GM12878 (cell line): Measurements from ENCODE around the gene PAQR9. TPM values are rescaled to one million over a fixed set of nuclear protein-coding genes. Genes with fewer than 3 reads are reported as not detected.

Experiments used
- ATAC-seq: fragments of 200-7000 bp; cut with Tn5 transposase; 3 replicates; pipeline ENCODE4 v1.9.1; 2020; ENCODE audit warnings: mild to moderate bottlenecking, moderate library complexity
- BruUV-seq: library from RNA; stranded (reverse); fragments of 400-500 nt; replicated peaks from 2 replicates; lab custom pipeline; 2021; lab: Mats Ljungman, UMichigan
- CTCF ChIA-PET: fragments of 300-600 bp; sonication (Branson Sonifier 250); formaldehyde crosslinking; extraction: SDS; loops from one replicate; lab custom pipeline; 2021; ENCODE audit warnings: inconsistent platforms; lab: Yijun Ruan, JAX
- POLR2A ChIA-PET: fragments of 350-600 bp; formaldehyde crosslinking; extraction: SDS; loops from one replicate; lab custom pipeline; 2021; ENCODE audit warnings: inconsistent platforms; lab: Charles Lee
- RAD21 ChIA-PET: fragments of 300-600 bp; sonication (Branson Sonifier 250); formaldehyde crosslinking; loops from one replicate; lab custom pipeline; 2023; ENCODE audit warnings: antibody characterized with exemption; ENCODE audit not compliant: unreplicated experiment; lab: Charles Lee
- SMC1A ChIA-PET: fragments of 300-600 bp; sonication (Branson Sonifier 250); formaldehyde crosslinking; loops from one replicate; lab custom pipeline; 2023; ENCODE audit not compliant: unreplicated experiment, uncharacterized antibody; lab: Charles Lee
- DNase-seq: peaks from one replicate; pipeline ENCODE4 v3.0.0-alpha.2; 2011; ENCODE audit warnings: low read depth, low spot score
- FAIRE-seq: peaks from 3 replicates; lab custom pipeline; 2011; peaks lifted over from hg19 to GRCh38; lab: Jason Lieb, UNC
- H2AFZ ChIP-seq: 2 replicates; pipeline ENCODE4 v1.6.0; 2011; ENCODE audit warnings: low read depth, low read length, control low read depth; ENCODE audit not compliant: control insufficient read depth
- H3K27ac ChIP-seq: 2 replicates; pipeline ENCODE4 v1.5.1; 2011; ENCODE audit warnings: control low read depth; ENCODE audit not compliant: control insufficient read depth, insufficient read depth
- H3K27me3 ChIP-seq, 2 experiments: replicated peaks in 1 of 2; 2 replicates each; pipeline versions ENCODE4 v1.6.0 to v1.6.1; 2011; ENCODE audit warnings: low read length in 1 of 2; ENCODE audit not compliant: control insufficient read depth in 2 of 2, insufficient read depth in 2 of 2
- H3K36me3 ChIP-seq, 2 experiments: 2 replicates each; pipeline ENCODE4 v1.5.1; 2011; ENCODE audit warnings: low read length in 1 of 2; ENCODE audit not compliant: control insufficient read depth in 2 of 2, insufficient read depth in 2 of 2
- H3K4me1 ChIP-seq: 2 replicates; pipeline ENCODE4 v1.6.1; 2011; ENCODE audit warnings: mild to moderate bottlenecking, low read length, moderate library complexity, mixed read lengths; ENCODE audit not compliant: control insufficient read depth, insufficient read depth
- H3K4me2 ChIP-seq: 2 replicates; pipeline ENCODE4 v1.6.0; 2011; ENCODE audit warnings: control low read depth; ENCODE audit not compliant: control insufficient read depth, insufficient read depth
- H3K4me3 ChIP-seq: fragments of 200-600 bp; sonication (generic); 2 replicates; pipeline ENCODE4 v1.5.1; 2016
- H3K79me2 ChIP-seq: 2 replicates; pipeline ENCODE4 v1.6.0; 2011; ENCODE audit warnings: low read length; ENCODE audit not compliant: control insufficient read depth, insufficient read depth
- H3K9ac ChIP-seq: 2 replicates; pipeline ENCODE4 v1.8.0; 2011; ENCODE audit warnings: low read length, control low read depth, mixed read lengths; ENCODE audit not compliant: control insufficient read depth, insufficient read depth
- H3K9me3 ChIP-seq: replicated peaks from 3 replicates; pipeline ENCODE4 v1.5.1; 2011; ENCODE audit warnings: mild to moderate bottlenecking, low read length; ENCODE audit not compliant: control insufficient read depth, insufficient read depth
- H4K20me1 ChIP-seq: 2 replicates; pipeline ENCODE4 v1.6.0; 2011; ENCODE audit not compliant: control insufficient read depth, insufficient read depth
- BACH1 ChIP-seq: fragments of 450-650 bp; IDR thresholded peaks from 2 replicates; pipeline ENCODE4 v1.6.1; 2017; ENCODE audit warnings: mild to moderate bottlenecking, borderline replicate concordance
- DPF2 ChIP-seq: fragments of 450-650 bp; IDR thresholded peaks from 2 replicates; pipeline ENCODE4 v1.6.1; 2017; ENCODE audit warnings: mild to moderate bottlenecking
- KAT2A ChIP-seq: conservative IDR thresholded peaks from 2 replicates; pipeline ENCODE4 v1.6.1; 2011; ENCODE audit warnings: low read depth, low read length; ENCODE audit not compliant: control insufficient read depth
- RELA ChIP-seq: fragments of 450-650 bp; IDR thresholded peaks from 2 replicates; pipeline ENCODE4 v1.8.0; 2014; ENCODE audit warnings: borderline replicate concordance; ENCODE audit not compliant: partially characterized antibody
- SMAD1 ChIP-seq: fragments of 450-650 bp; IDR thresholded peaks from 2 replicates; pipeline ENCODE4 v1.6.1; 2018; ENCODE audit warnings: mild to moderate bottlenecking, low read depth; ENCODE audit not compliant: partially characterized antibody
- ZBED1 ChIP-seq: IDR thresholded peaks from 2 replicates; pipeline ENCODE4 v1.6.1; 2016; ENCODE audit warnings: borderline replicate concordance
- WGBS: methylation state at CpG from one replicate; pipeline ENCODE4 v1.1.6; 2016; ENCODE audit warnings: low lambda C conversion rate; ENCODE audit not compliant: insufficient replicate concordance, insufficient coverage; ENCODE audit errors: missing lambda C conversion rate; 5-methylcytosine and 5-hydroxymethylcytosine counted together
- in situ Hi-C: fragments of 300-500 bp; cut with MboI; formaldehyde crosslinking; loops from 9 replicates; pipeline ENCODE4 v1.14.3; 2018; ENCODE audit warnings: mixed read lengths
- intact Hi-C: fragments of 100-400 bp; cut with micrococcal nuclease; formaldehyde crosslinking; loops from one replicate; pipeline ENCODE4 v1.14.2; 2022; ENCODE audit not compliant: unreplicated experiment
- polyA plus RNA-seq, 11 experiments: library from polyadenylated mRNA; depleted of rRNA in 4 of 11; unstranded in 6 of 11; stranded (reverse) in 5 of 11; fragments of >200 nt; fragmentation: Nextera tagmentation in 4 of 11; fragmentation: Illumina TruSeq in 1 of 11; extraction: Ambion mirVana in 4 of 11; extraction: Trizol in 1 of 11; gene quantifications; 1 replicate in 1 of 11; 2 replicates in 10 of 11; pipeline versions ENCODE4 v1.2.1 to v1.2.3, GENCODE V29; 2011 to 2016; ENCODE audit warnings: inconsistent platforms in 2 of 11, missing spikeins in 2 of 11, low read depth in 1 of 11
- total RNA-seq, 4 experiments: library from RNA; depleted of rRNA in 3 of 4; stranded (reverse); fragments of >200 nt in 3 of 4; fragmentation: Illumina TruSeq in 1 of 4; extraction: Trizol in 1 of 4; gene quantifications; 2 replicates each; pipeline versions ENCODE4 v1.2.1 to v1.2.3, GENCODE V29; 2013 to 2021
- TF ChIP-seq, protein P1 (sequence below): fragments of 450-650 bp; IDR thresholded peaks from 2 replicates; pipeline ENCODE4 v1.6.1; 2016; ENCODE audit warnings: mild to moderate bottlenecking
- TF ChIP-seq, protein P2 (sequence below): IDR thresholded peaks from 2 replicates; pipeline ENCODE4 v1.6.1; 2012; ENCODE audit warnings: low read depth, low read length, improper control_type of control experiment
- TF ChIP-seq, protein P3 (sequence below): fragments of 450-650 bp; IDR thresholded peaks from 2 replicates; pipeline ENCODE4 v1.6.1; 2017; ENCODE audit warnings: low read depth, mild to moderate bottlenecking, moderate library complexity

Gene PAQR9
- total and polyA plus RNA-seq, 10 of the 15 experiments (the other 5 are each of a cell fraction or from before 2014, with no cell fraction given): not detected

DNA sequence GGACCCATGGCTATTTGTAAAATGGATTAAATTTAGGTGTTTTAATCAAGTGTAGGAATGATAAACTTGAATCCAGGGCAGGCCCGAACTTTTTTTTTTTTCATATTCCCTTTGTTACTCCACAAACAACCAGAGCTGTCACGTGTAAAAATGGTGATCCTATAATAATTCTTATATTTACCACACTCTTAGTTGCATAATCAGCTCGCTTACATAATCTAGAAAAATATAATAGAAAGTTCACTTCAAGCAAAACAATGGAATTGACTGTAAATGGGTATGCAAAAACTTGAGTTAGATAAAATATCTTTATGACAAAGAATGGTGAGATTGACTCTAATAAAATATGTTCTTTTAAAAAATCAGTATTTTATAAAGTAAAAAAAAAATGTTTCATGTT is 2.1 kb upstream of the PAQR9 start (continued):
- TF ChIP-seq, protein P1, sequence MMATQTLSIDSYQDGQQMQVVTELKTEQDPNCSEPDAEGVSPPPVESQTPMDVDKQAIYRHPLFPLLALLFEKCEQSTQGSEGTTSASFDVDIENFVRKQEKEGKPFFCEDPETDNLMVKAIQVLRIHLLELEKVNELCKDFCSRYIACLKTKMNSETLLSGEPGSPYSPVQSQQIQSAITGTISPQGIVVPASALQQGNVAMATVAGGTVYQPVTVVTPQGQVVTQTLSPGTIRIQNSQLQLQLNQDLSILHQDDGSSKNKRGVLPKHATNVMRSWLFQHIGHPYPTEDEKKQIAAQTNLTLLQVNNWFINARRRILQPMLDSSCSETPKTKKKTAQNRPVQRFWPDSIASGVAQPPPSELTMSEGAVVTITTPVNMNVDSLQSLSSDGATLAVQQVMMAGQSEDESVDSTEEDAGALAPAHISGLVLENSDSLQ: no peak
- TF ChIP-seq, protein P2, sequence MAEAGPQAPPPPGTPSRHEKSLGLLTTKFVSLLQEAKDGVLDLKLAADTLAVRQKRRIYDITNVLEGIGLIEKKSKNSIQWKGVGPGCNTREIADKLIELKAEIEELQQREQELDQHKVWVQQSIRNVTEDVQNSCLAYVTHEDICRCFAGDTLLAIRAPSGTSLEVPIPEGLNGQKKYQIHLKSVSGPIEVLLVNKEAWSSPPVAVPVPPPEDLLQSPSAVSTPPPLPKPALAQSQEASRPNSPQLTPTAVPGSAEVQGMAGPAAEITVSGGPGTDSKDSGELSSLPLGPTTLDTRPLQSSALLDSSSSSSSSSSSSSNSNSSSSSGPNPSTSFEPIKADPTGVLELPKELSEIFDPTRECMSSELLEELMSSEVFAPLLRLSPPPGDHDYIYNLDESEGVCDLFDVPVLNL: no peak

DNA sequence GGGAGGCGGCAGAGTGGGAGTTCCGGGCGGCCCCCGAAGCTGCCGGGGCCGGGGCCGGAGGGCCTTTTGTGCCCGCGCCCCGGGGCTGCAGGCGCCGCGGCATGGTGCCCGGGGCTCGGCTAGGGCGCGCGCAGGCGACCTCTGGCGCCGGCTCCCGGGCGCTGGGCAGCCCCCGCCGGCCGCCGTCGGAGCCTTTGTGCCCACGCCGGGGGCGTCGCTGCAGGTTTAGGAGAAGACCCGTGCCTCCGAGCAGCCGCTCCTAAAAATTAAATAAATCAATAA is 299 bp downstream of the PAQR9 start:
- DNase-seq (no peak), ATAC-seq (no peak)

More for the DNA sequence above, 299 bp downstream of the PAQR9 start:
- H4K20me1 ChIP-seq: no peaks in the 10 kb centered on the region
- in situ Hi-C loops (no loop called here), intact Hi-C loops (no loop called here)
- ChIA-PET RAD21 (no interaction called here), CTCF (no interaction called here), SMC1A (no interaction called here), POLR2A (no interaction called here)
- no peaks in the 10 kb centered on the region; the same call in 2 of the 3 replicates for H3K9me3 ChIP-seq
- no peak overlapping the region for H3K27ac ChIP-seq
- H3K9ac ChIP-seq: no peak overlapping the region
- H3K27me3 ChIP-seq: peaks cover 7 to 17% of the 10 kb centered on the region in 2 experiments
- FAIRE-seq: no peak
- WGBS: 6% methylated on average over 14 of the region's 35 CpGs
- H3K79me2 ChIP-seq: no peaks in the 10 kb centered on the region
- no peak overlapping the region for H2AFZ ChIP-seq
- peak overlapping the region; percentile 64; the same call in 1 of the 2 replicates for H3K4me2 ChIP-seq
- no peak overlapping the region for H3K4me3 ChIP-seq
- no peaks in the 10 kb centered on the region for H3K4me1 ChIP-seq
- H3K36me3 ChIP-seq: no peaks in the 10 kb centered on the region
- TF ChIP-seq BACH1 (no peak), SMAD1 (no peak), ZBED1 (no peak), DPF2 (no peak), KAT2A (no peak), RELA (no peak)
- TF ChIP-seq, protein P3, sequence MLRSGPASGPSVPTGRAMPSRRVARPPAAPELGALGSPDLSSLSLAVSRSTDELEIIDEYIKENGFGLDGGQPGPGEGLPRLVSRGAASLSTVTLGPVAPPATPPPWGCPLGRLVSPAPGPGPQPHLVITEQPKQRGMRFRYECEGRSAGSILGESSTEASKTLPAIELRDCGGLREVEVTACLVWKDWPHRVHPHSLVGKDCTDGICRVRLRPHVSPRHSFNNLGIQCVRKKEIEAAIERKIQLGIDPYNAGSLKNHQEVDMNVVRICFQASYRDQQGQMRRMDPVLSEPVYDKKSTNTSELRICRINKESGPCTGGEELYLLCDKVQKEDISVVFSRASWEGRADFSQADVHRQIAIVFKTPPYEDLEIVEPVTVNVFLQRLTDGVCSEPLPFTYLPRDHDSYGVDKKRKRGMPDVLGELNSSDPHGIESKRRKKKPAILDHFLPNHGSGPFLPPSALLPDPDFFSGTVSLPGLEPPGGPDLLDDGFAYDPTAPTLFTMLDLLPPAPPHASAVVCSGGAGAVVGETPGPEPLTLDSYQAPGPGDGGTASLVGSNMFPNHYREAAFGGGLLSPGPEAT: no peak
- BruUV-seq: no TSS peak
